Measurements from ENCODE around the gene CLINT1. TPM values are rescaled to one million over a fixed set of nuclear protein-coding genes. Genes with fewer than 3 reads are reported as not detected.
A peak's percentile ranks its signal among the peaks of the same experiment; 100 is the strongest.

CLINT1 gene
- total RNA-seq, 1 donor from 2014 or later = 102 TPM

- no peak for ATAC-seq
These were observed 102.8 kb downstream of the CLINT1 start for GRCh38 chr5:157756122-157756521.

- peak; percentile 44 for ATAC-seq
These were observed 108.6 kb downstream of the CLINT1 start for GRCh38 chr5:157750320-157750719.

- no peak for ATAC-seq
These were observed 109.5 kb downstream of the CLINT1 start for GRCh38 chr5:157749462-157749799.

- peak; percentile 33 for ATAC-seq
These were observed 110.0 kb downstream of the CLINT1 start for GRCh38 chr5:157748760-157749461.

GRCh38 chr5:157747766-157748700 is 110.9 kb downstream of the CLINT1 start:
- no peak for ATAC-seq

GRCh38 chr5:157747173-157747740 is 111.7 kb downstream of the CLINT1 start:
- no peak for ATAC-seq

- ATAC-seq = no peak
These were observed 113.9 kb downstream of the CLINT1 start for GRCh38 chr5:157745041-157745456.

- ATAC-seq = peak; percentile 11
These were observed 114.6 kb downstream of the CLINT1 start for GRCh38 chr5:157744051-157745011.

GRCh38 chr5:157743163-157744050 is 115.5 kb downstream of the CLINT1 start, which contains the start of gene LSM11:
Gene LSM11 (plus strand): TSS chr5:157743712. CDS start chr5:157743751, 39 bp downstream.
- peak; percentile 100 for ATAC-seq

- ATAC-seq = no peak
These were observed 117.8 kb downstream of the CLINT1 start for GRCh38 chr5:157741131-157741530.

- no peak for ATAC-seq
These were observed 118.7 kb downstream of the CLINT1 start for GRCh38 chr5:157740229-157740610.

GRCh38 chr5:157739388-157740228 is 119.3 kb downstream of the CLINT1 start:
- no peak for ATAC-seq

- peak; percentile 59 for ATAC-seq
These were observed 123.0 kb downstream of the CLINT1 start for GRCh38 chr5:157735991-157736390.

Other genes with a start within 250 kb of the CLINT1 start
- not detected for gene SOX30, start 206.7 kb downstream of the CLINT1 start, total RNA-seq
- gene C5orf52, start 187.6 kb downstream of the CLINT1 start, total RNA-seq = not detected
- gene THG1L, start 127.7 kb downstream of the CLINT1 start, total RNA-seq = 10.6 TPM
- gene LSM11, start 115.4 kb downstream of the CLINT1 start, total RNA-seq = 2.0 TPM